Measurements from ENCODE around the gene LRRC8C. TPM values are rescaled to one million over a fixed set of nuclear protein-coding genes. Genes with fewer than 3 reads are reported as not detected.
"Not testable (repeated sequence)": the region's sequence is repeated elsewhere in the genome, so short reads cannot be mapped to it uniquely, and the experiment has no call there.

Gene LRRC8C
- total RNA-seq, 4 donors from 2014 or later, result 4.3 to 6.2 (median 5.7) TPM

GRCh38 chr1:89627596-89627962 lies 5.3 kb upstream of the LRRC8C start:
- no peak overlapping the region for H3K4me3 ChIP-seq (ENCODE audit: low read depth, poor library complexity, severe bottlenecking)
- TF ChIP-seq, protein P1, sequence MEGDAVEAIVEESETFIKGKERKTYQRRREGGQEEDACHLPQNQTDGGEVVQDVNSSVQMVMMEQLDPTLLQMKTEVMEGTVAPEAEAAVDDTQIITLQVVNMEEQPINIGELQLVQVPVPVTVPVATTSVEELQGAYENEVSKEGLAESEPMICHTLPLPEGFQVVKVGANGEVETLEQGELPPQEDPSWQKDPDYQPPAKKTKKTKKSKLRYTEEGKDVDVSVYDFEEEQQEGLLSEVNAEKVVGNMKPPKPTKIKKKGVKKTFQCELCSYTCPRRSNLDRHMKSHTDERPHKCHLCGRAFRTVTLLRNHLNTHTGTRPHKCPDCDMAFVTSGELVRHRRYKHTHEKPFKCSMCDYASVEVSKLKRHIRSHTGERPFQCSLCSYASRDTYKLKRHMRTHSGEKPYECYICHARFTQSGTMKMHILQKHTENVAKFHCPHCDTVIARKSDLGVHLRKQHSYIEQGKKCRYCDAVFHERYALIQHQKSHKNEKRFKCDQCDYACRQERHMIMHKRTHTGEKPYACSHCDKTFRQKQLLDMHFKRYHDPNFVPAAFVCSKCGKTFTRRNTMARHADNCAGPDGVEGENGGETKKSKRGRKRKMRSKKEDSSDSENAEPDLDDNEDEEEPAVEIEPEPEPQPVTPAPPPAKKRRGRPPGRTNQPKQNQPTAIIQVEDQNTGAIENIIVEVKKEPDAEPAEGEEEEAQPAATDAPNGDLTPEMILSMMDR (IDR thresholded peaks at IDR 0.05), result no peak
- TF ChIP-seq POLR2A (IDR thresholded peaks at IDR 0.05), result no peak
- DNase-seq (ENCODE audit: low spot score in 2 of 2), result no peak
- intact Hi-C loops (cut with DNase I; ENCODE audit: low total_unique reads), result no loop called here

DNA sequence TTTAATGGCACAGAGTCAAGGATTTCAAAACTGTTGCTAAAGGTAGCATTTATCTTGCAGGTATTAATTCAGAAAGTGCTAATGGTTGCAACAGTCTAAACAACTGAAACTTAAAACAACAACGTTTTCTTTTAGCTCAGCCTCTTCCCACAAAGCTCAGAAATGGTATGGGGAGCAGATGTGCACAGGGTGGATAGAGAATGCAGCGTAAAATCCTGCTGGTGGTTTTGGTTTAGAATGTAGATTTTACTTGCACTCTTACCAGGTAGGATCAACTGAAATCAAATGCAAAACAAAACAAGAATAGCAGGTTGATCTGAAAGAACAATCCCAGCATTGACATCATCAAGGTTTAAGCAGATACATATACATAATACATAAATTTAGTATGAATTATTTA lies 3.8 kb upstream of the LRRC8C start:
- intact Hi-C loops (cut with DNase I; ENCODE audit: low total_unique reads), result no loop called here
- no peak for DNase-seq (ENCODE audit: low spot score in 2 of 2)
- no peak overlapping the region for H3K4me3 ChIP-seq (ENCODE audit: low read depth, poor library complexity, severe bottlenecking)
- TF ChIP-seq, protein P1 (IDR thresholded peaks at IDR 0.05), result no peak
- no peak for TF ChIP-seq POLR2A (IDR thresholded peaks at IDR 0.05)
- 44 to 55% methylated on average over 2 of the region's 2 CpGs for WGBS, 2 donors

GRCh38 chr1:89629600-89629999 lies 3.3 kb upstream of the LRRC8C start:
- H3K4me3 ChIP-seq (ENCODE audit: low read depth, poor library complexity, severe bottlenecking); intact Hi-C loops (cut with DNase I; ENCODE audit: low total_unique reads); DNase-seq (ENCODE audit: low spot score in 2 of 2): not testable (repeated sequence)
- WGBS, 2 donors, result 83 to 92% methylated on average over 2 of the region's 2 CpGs

DNA sequence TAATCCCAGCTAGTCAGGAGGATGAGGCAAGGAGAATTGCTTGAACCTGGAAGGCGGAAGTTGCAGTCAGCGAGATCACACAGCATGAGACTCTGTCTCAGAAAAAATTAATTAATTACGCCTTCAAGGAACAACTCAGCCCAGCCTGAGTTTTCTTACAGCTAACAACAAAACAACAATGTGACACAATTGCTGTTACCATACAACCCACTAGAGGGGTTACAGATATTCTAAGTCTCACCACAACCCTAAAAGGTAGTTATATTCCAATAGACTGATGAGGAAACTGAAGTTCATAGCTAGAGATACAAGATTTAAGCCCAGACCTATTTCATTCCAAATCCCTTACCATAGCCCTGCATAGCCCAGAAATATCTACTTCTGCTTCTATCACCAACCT lies 2.9 kb upstream of the LRRC8C start:
- WGBS, 2 donors, result 66 to 90% methylated on average over 3 of the region's 3 CpGs
- TF ChIP-seq, protein P1 (IDR thresholded peaks at IDR 0.05), result no peak
- TF ChIP-seq POLR2A (IDR thresholded peaks at IDR 0.05), result no peak
- intact Hi-C loops (cut with DNase I; ENCODE audit: low total_unique reads), result loop anchor here (5.0 kb wide), 1 partner anchor 623 kb away; no protein-coding TSS in a partner anchor
- H3K4me3 ChIP-seq (ENCODE audit: low read depth, poor library complexity, severe bottlenecking), result no peak overlapping the region
- DNase-seq (ENCODE audit: low spot score in 2 of 2), result no peak

DNA sequence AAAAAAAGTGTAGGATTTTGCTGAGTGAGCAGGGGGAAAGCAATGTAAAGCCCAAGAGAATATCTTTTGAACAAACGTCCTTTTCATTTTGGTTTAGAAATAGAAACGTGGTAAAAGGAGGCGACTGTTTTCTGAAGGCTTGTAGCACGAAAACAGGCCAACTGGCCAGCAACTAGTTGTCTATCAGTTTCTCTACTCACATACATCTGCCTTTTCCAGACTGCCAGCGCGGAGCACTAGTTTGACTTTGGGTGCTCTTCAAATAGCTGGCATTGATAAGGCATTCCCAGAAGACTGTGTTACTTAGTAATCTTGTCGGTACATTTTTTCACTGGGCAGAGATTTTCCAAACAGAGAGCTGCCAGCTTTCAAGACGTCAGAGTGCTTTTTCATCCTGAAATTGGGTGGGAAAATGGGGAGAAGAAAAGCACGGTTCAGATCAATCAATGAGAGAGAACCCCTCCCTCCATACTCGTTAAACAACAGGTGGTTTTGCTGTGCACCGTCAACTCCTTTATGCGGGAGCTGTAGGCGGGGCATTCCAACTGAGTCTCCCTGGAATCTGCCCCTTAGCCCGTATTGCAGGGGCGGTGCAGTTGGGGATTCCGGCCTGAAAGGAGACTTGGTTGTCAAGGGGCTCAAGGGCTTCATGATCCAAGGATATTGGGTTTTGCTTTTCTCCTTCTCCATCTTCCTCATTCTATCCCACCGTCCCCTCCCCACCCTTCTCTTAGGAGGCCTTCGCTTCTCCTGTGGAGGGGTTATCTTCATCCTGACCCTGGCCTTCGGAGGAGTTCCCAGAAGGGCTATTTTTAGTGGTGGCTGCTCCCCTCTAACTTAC lies 884 bp upstream of the LRRC8C start:
- TF ChIP-seq POLR2A (IDR thresholded peaks at IDR 0.05), result no peak
- TF ChIP-seq, protein P1 (IDR thresholded peaks at IDR 0.05), result no peak
- H3K4me3 ChIP-seq (ENCODE audit: low read depth, poor library complexity, severe bottlenecking), result peak overlapping the region; percentile 52
- intact Hi-C loops (cut with DNase I; ENCODE audit: low total_unique reads), result loop anchor here (5.0 kb wide), 1 partner anchor 625 kb away; no protein-coding TSS in a partner anchor
- 26 to 32% methylated on average over 19 of the region's 19 CpGs for WGBS, 2 donors
- DNase-seq (ENCODE audit: low spot score in 2 of 2), result no peak

DNA sequence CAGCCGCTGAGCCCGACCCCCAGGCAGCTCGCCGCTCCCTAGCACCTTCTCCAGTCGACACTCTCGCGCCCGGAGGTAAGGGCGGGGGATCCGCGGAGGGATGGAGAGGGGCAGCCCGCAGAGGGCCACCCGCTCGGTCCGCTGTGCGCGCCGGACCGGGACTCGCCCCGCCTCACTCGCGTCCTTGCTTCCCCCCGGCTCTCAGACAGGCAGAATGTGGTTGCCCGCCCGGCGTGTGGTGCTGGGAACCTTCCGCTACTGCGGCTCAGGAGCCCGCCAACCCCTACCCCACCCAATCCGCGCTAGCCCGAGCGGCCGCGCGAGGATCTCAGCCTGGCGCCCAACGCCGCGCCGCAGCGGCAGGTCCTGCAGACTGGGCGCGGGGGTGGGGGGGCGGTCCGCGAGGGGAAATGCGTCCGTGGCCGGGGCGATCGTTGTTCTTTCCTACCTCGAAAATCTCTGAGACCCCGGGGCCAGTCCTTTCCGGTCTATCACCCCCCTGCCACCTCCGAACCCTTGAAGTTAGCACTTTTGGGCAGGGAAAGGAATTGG lies 404 bp downstream of the LRRC8C start:
- peak in 1 of 2 donors; percentile 90 for DNase-seq (ENCODE audit: low spot score in 2 of 2)
- WGBS, 2 donors, result 0 to 1% methylated on average over 22 to 35 of the region's 57 CpGs
- H3K4me3 ChIP-seq (ENCODE audit: low read depth, poor library complexity, severe bottlenecking), result peak overlapping the region; percentile 79
- intact Hi-C loops (cut with DNase I; ENCODE audit: low total_unique reads), result loop anchor here (5.0 kb wide), 1 partner anchor 626 kb away; no protein-coding TSS in a partner anchor
- TF ChIP-seq, protein P1 (IDR thresholded peaks at IDR 0.05), result no peak
- TF ChIP-seq POLR2A (IDR thresholded peaks at IDR 0.05), result no peak
